Naive thymus-derived CD4-positive, alpha-beta T cell (primary cell): ENCODE measurements around the gene CCDC39. TPM values are rescaled to one million over a fixed set of nuclear protein-coding genes. Genes with fewer than 3 reads are reported as not detected.

Source experiments
- ATAC-seq: fragments of 150-1000 bp; cut with Tn5 transposase; 2 replicates; pipeline ENCODE4 v1.10.0; 2021; ENCODE audit warnings: mild to moderate bottlenecking, moderate library complexity
- CTCF ChIA-PET: fragments of 350-600 bp; sonication (Branson Sonifier 250); formaldehyde crosslinking; loops from one replicate; lab custom pipeline; 2021; ENCODE audit warnings: antibody characterized with exemption; lab: Charles Lee
- POLR2A ChIA-PET: fragments of 350-600 bp; sonication (Branson Sonifier 250); formaldehyde crosslinking; loops from one replicate; lab custom pipeline; 2021; ENCODE audit warnings: antibody characterized with exemption, inconsistent platforms; lab: Charles Lee
- DNase-seq, 9 donors: peaks; one replicate each; pipeline versions ENCODE4 v3.0.0 to v3.0.0-alpha.2; 2020 to 2022; ENCODE audit warnings: mixed read lengths in 1 of 9
- H3K27ac ChIP-seq: one replicate; pipeline ENCODE4 v1.7.0; 2013; ENCODE audit warnings: mild to moderate bottlenecking, low read depth, low read length, moderate library complexity
- H3K27me3 ChIP-seq, 2 donors: one replicate each; pipeline ENCODE4 v1.7.0; 2013; ENCODE audit warnings: low read length in 2 of 2, mild to moderate bottlenecking in 2 of 2, moderate library complexity in 2 of 2; ENCODE audit not compliant: control insufficient read depth in 2 of 2, insufficient read depth in 2 of 2
- H3K36me3 ChIP-seq, 3 experiments: 1 replicate in 2 of 3; 2 replicates in 1 of 3; pipeline ENCODE4 v1.7.0; 2013; ENCODE audit warnings: low read length in 3 of 3, mild to moderate bottlenecking in 3 of 3, moderate library complexity in 1 of 3; ENCODE audit not compliant: insufficient read depth in 3 of 3, control insufficient read depth in 2 of 3
- H3K4me1 ChIP-seq, 2 donors: one replicate each; pipeline ENCODE4 v1.7.0; 2013; ENCODE audit warnings: low read length in 2 of 2, mild to moderate bottlenecking in 2 of 2, moderate library complexity in 1 of 2; ENCODE audit not compliant: control insufficient read depth in 2 of 2, insufficient read depth in 2 of 2
- H3K4me3 ChIP-seq: 2 replicates; pipeline ENCODE4 v1.7.0; 2013; ENCODE audit warnings: mild to moderate bottlenecking, low read length
- H3K9me3 ChIP-seq, 3 experiments: 1 replicate in 2 of 3; 2 replicates in 1 of 3; pipeline ENCODE4 v1.7.0; 2013; ENCODE audit warnings: low read length in 3 of 3; ENCODE audit not compliant: control insufficient read depth in 2 of 3
- H3K27ac Mint-ChIP-seq, 9 donors: one replicate each; pipeline ENCODE4 v1.8.0; 2020 to 2022; ENCODE audit warnings: mixed read lengths in 9 of 9, mild to moderate bottlenecking in 8 of 9, moderate library complexity in 5 of 9, inconsistent platforms in 2 of 9
- H3K27me3 Mint-ChIP-seq, 5 donors: one replicate each; pipeline ENCODE4 v1.8.0; 2021 to 2022; ENCODE audit warnings: mixed read lengths in 5 of 5, mild to moderate bottlenecking in 1 of 5
- H3K36me3 Mint-ChIP-seq, 5 donors: one replicate each; pipeline ENCODE4 v1.8.0; 2020 to 2022; ENCODE audit warnings: mixed read lengths in 5 of 5, mild to moderate bottlenecking in 3 of 5, inconsistent platforms in 1 of 5
- H3K4me1 Mint-ChIP-seq, 7 donors: one replicate each; pipeline ENCODE4 v1.8.0; 2020 to 2022; ENCODE audit warnings: mixed read lengths in 7 of 7, mild to moderate bottlenecking in 3 of 7, inconsistent platforms in 1 of 7
- H3K4me3 Mint-ChIP-seq, 10 donors: one replicate each; pipeline ENCODE4 v1.8.0; 2020 to 2022; ENCODE audit warnings: mild to moderate bottlenecking in 10 of 10, mixed read lengths in 10 of 10, moderate library complexity in 6 of 10, inconsistent platforms in 2 of 10
- H3K9me3 Mint-ChIP-seq, 11 donors: one replicate each; pipeline ENCODE4 v1.8.0; 2020 to 2022; ENCODE audit warnings: mixed read lengths in 11 of 11, mild to moderate bottlenecking in 4 of 11, inconsistent platforms in 1 of 11, moderate library complexity in 1 of 11
- intact Hi-C, 2 donors: fragments of 100-400 bp; cut with micrococcal nuclease; formaldehyde crosslinking; loops; one replicate each; pipeline ENCODE4 v1.15.1; 2023
- polyA plus RNA-seq, 2 donors: library from polyadenylated mRNA; unstranded; fragments of 300-500 nt; fragmentation: Illumina TruSeq; gene quantifications; one replicate each; pipeline ENCODE4 v1.2.3, GENCODE V29; 2021
- total RNA-seq, 6 experiments: library from RNA in 5 of 6; stranded (reverse) in 5 of 6; gene quantifications; 1 replicate in 5 of 6; 2 replicates in 1 of 6; pipeline ENCODE4 v1.2.3 and lab custom pipeline; 2021 to 2026

CCDC39 gene
- total and polyA plus RNA-seq, 7 experiments from 2014 or later = not detected

DNA sequence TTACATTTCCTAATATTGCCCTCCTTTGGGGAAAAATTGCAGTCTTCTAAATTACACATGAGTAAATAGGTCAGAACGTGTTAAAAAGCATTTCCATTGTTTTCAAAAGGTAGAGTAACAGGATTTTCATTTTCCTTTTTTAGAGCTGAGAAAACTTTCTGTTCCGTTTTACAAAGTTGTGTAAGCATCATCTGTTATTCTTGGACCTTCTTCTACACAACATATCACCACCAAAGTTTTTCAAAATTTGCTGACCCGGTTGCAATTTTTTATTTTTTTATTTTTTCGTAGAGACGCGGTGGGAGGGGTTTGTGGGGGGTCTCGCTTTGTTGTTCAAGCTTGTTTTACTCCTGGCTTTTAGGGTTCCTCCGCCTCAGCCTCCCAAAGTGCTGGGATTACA lies 1.1 kb downstream of the CCDC39 start:
- Histone ChIP-seq H3K36me3 (no peaks in the 10 kb centered on the region), H3K9me3 (no peaks in the 10 kb centered on the region), H3K4me3 (no peak overlapping the region), H3K27ac (no peak overlapping the region), H3K4me1 (peaks cover 9 to 12% of the 10 kb centered on the region in 2 donors), H3K27me3 (peaks cover 0 to 3% of the 10 kb centered on the region in 2 donors)
- POLR2A ChIA-PET = interaction anchor here (1.5 kb wide), 1 partner anchor 76 kb away, joined by 5 read pairs; no protein-coding TSS in a partner anchor
- intact Hi-C loops = loop anchor here (5.0 kb wide), 4 partner anchors 76 to 1026 kb away; partner anchors contain the start of genes DNAJC19 (in 1 of the 2), FXR1 (in 1 of the 2), TTC14 (in 1 of the 2) and USP13 (in 1 of the 2)
- peaks cover 0 to 2% (median 0%) of the 10 kb centered on the region in 5 donors for H3K36me3 Mint-ChIP-seq
- CTCF ChIA-PET = interaction anchor here (0.6 to 1.6 kb wide), 3 partner anchors 10 to 256 kb away, joined by 3 to 5 read pairs (median 3); partner anchors contain the start of gene TTC14
- H3K9me3 Mint-ChIP-seq = peaks cover 0 to 12% (median 0%) of the 10 kb centered on the region in 11 donors
- peaks cover 14 to 25% (median 18%) of the 10 kb centered on the region in 7 donors for H3K4me1 Mint-ChIP-seq
- H3K27me3 Mint-ChIP-seq = peaks cover 45 to 58% (median 53%) of the 10 kb centered on the region in 5 donors
- no peak for ATAC-seq
- no peak overlapping the region for H3K27ac Mint-ChIP-seq
- no peak for DNase-seq
- peak overlapping the region in 8 of 10 donors; percentile 0 to 89 (median 84) for H3K4me3 Mint-ChIP-seq

DNA sequence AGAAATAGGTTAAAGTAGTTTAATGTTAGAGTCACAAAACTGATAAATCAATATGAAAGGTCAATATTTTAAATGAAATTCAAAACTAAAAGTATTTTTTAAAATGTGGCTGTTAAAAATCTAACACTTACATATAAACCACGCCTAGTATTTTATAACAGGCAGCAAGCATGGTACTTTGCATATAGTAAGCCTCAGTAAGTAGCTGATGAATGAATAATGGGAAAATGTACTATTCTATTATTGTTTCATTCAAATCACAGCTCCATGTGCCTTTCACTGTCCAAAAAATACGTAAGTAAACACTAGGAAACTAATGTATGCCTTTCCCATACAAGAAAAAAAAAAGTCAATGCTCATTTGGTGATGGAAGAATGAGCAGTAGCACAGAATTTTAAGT lies 17.8 kb downstream of the CCDC39 start:
- POLR2A ChIA-PET = no interaction called here
- Mint-ChIP-seq H3K4me1 (no peaks in the 10 kb centered on the region), H3K27ac (no peak overlapping the region), H3K9me3 (peaks cover 0 to 3% (median 0%) of the 10 kb centered on the region in 11 donors), H3K4me3 (no peak overlapping the region), H3K27me3 (peaks cover 6 to 20% (median 11%) of the 10 kb centered on the region in 5 donors), H3K36me3 (no peaks in the 10 kb centered on the region)
- intact Hi-C loops = no loop called here
- no peak overlapping the region for H3K27ac ChIP-seq
- H3K36me3 ChIP-seq = no peaks in the 10 kb centered on the region
- no peak overlapping the region for H3K4me3 ChIP-seq
- no peak for DNase-seq
- no peak for ATAC-seq
- no peaks in the 10 kb centered on the region for H3K9me3 ChIP-seq
- CTCF ChIA-PET = no interaction called here
- peaks cover 0 to 3% of the 10 kb centered on the region in 2 donors for H3K27me3 ChIP-seq
- H3K4me1 ChIP-seq = no peaks in the 10 kb centered on the region

DNA sequence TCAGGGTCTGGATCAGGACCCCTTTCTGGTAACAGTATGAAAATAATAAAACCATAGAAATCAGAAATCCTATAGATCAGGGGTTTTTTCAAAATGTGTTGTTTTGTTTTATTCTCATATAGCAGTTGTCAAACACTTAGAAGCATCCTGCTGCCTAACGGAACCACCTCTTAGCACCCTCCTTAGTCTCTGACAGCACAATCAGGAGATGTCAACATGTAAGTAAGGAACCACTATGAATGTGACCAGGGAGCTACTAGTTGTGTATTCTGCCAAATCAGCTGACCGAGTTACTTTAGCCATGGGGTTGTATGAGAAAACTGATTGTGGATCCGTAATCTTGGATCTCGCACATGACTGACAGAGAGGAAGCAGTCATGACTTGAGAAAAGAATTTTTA lies 22.2 kb downstream of the CCDC39 start:
- ATAC-seq (no peak), DNase-seq (no peak)
- intact Hi-C loops = no loop called here
- Histone ChIP-seq H3K27ac (no peak overlapping the region), H3K4me3 (no peak overlapping the region), H3K27me3 (peaks cover 0 to 3% of the 10 kb centered on the region in 2 donors), H3K36me3 (no peaks in the 10 kb centered on the region), H3K4me1 (no peaks in the 10 kb centered on the region), H3K9me3 (no peaks in the 10 kb centered on the region)
- Mint-ChIP-seq H3K27ac (no peak overlapping the region), H3K4me1 (no peaks in the 10 kb centered on the region), H3K36me3 (no peaks in the 10 kb centered on the region), H3K4me3 (no peak overlapping the region), H3K27me3 (peaks cover 13 to 40% (median 25%) of the 10 kb centered on the region in 5 donors), H3K9me3 (no peaks in the 10 kb centered on the region)
- CTCF ChIA-PET = no interaction called here
- POLR2A ChIA-PET = no interaction called here

DNA sequence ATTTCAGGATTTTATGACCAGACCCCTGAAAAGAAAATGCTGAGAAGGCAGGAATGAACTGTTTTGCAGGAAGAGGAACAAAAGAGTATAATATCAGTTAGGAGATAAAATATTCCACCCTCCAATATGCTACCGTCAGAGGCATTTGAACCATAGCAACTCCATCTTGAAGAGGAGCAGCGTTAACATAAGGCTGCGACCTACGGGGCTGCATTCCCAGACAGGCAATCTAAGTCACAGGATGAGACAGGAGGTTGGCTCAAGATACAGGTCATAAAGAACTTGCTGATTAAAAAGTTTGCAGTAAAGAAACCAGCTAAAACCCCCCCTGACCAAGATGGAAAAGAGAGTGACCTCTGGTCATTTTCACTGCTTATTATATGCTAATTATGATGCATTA lies 22.9 kb downstream of the CCDC39 start:
- Mint-ChIP-seq H3K27me3 (peaks cover 13 to 40% (median 25%) of the 10 kb centered on the region in 5 donors), H3K27ac (no peak overlapping the region), H3K4me3 (no peak overlapping the region), H3K9me3 (no peaks in the 10 kb centered on the region), H3K4me1 (no peaks in the 10 kb centered on the region), H3K36me3 (no peaks in the 10 kb centered on the region)
- H3K4me3 ChIP-seq = no peak overlapping the region
- H3K27me3 ChIP-seq = peaks cover 0 to 3% of the 10 kb centered on the region in 2 donors
- CTCF ChIA-PET = no interaction called here
- POLR2A ChIA-PET = no interaction called here
- no peaks in the 10 kb centered on the region for H3K4me1 ChIP-seq
- H3K27ac ChIP-seq = no peak overlapping the region
- no peaks in the 10 kb centered on the region for H3K36me3 ChIP-seq
- intact Hi-C loops = no loop called here
- DNase-seq (no peak), ATAC-seq (no peak)
- H3K9me3 ChIP-seq = no peaks in the 10 kb centered on the region

DNA sequence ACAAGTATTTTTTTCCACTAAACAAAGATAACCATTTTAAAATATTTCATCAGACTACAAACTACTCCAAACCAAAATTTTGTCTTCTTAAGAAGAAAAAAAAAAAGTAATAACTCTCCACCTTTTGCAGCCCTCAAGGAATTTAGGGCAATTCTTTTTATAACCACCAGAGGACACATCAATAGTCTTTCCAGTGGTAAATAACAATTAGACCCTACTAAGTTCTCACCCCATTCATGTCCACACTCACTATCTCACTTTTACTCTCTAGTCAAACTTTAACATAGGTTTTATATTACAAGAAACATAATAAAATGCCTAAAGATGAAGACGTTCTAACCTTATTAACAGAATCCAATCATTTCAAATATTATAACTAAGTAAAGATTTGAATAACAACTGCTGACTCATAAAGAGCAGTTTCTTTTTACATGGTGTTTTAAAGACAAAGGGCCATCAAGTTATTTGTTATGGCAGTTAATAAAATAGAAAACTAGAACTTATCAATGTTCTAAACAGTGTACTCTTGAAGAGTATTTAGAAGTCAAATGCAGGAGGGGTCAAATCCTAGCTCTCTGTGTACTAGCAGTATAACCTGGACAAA lies 33.0 kb downstream of the CCDC39 start:
- H3K4me1 ChIP-seq = no peaks in the 10 kb centered on the region
- H3K9me3 Mint-ChIP-seq = peaks cover 0 to 7% (median 0%) of the 10 kb centered on the region in 11 donors
- POLR2A ChIA-PET = no interaction called here
- H3K4me1 Mint-ChIP-seq = no peaks in the 10 kb centered on the region
- DNase-seq (no peak), ATAC-seq (no peak)
- H3K9me3 ChIP-seq = no peaks in the 10 kb centered on the region
- H3K4me3 ChIP-seq = no peak overlapping the region
- intact Hi-C loops = no loop called here
- H3K27me3 Mint-ChIP-seq = peaks cover 19 to 58% (median 39%) of the 10 kb centered on the region in 5 donors
- no peaks in the 10 kb centered on the region for H3K27me3 ChIP-seq
- no peak overlapping the region for H3K4me3 Mint-ChIP-seq
- H3K36me3 ChIP-seq = no peaks in the 10 kb centered on the region
- CTCF ChIA-PET = interaction anchor here (0.7 kb wide), 1 partner anchor 19 kb away, joined by 3 read pairs; no protein-coding TSS in a partner anchor
- no peaks in the 10 kb centered on the region for H3K36me3 Mint-ChIP-seq
- H3K27ac ChIP-seq = no peak overlapping the region
- no peak overlapping the region for H3K27ac Mint-ChIP-seq

DNA sequence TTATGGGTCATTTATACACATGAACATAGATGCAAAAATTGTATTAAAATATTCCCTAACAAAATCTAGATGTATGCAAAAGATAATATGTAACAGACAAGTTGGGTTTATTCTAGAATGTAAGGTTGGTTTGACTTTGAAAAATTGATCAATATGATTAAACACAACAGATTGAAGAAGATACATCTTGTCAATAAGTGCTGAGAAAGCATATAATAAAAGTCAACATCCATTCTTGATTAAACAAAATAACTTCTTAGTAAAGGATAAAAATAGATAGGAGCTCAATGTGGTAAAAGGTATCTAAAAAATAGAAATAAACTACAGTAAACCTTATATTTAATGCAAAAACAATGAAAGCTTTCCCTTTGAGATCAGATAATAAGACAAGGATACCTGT lies 38.3 kb downstream of the CCDC39 start:
- intact Hi-C loops = no loop called here
- Histone ChIP-seq H3K4me1 (no peaks in the 10 kb centered on the region), H3K36me3 (no peaks in the 10 kb centered on the region), H3K9me3 (no peaks in the 10 kb centered on the region), H3K27ac (no peak overlapping the region), H3K27me3 (peaks cover 5 to 6% of the 10 kb centered on the region in 2 donors), H3K4me3 (no peak overlapping the region)
- Mint-ChIP-seq H3K36me3 (no peaks in the 10 kb centered on the region), H3K27me3 (peaks cover 22 to 58% (median 48%) of the 10 kb centered on the region in 5 donors), H3K4me3 (no peak overlapping the region), H3K27ac (no peak overlapping the region), H3K4me1 (no peaks in the 10 kb centered on the region), H3K9me3 (peaks cover 0 to 2% (median 0%) of the 10 kb centered on the region in 11 donors)
- ChIA-PET POLR2A (no interaction called here), CTCF (no interaction called here)
- no peak for ATAC-seq
- DNase-seq = no peak

DNA sequence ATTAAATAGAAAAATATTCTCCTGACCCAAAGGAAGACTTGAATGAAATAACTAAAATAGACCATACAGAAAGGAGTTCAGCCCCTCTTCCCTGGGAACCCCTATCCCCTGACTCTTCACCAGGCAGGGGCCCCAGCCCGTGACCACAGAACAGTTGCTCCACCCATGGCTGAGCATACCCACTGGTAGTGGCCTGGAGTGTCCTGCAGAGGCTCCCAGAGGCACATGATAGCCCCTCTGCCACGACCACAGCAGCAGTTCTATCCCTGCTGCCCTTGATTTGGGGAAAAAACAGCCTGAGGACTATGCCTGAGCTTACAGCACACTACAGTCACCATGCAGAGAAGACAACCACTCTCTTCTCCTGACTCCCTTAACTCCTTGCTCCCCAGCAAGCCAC lies 45.6 kb downstream of the CCDC39 start:
- ChIA-PET POLR2A (no interaction called here), CTCF (no interaction called here)
- no peak overlapping the region for H3K4me3 ChIP-seq
- H3K36me3 Mint-ChIP-seq = no peaks in the 10 kb centered on the region
- DNase-seq (no peak), ATAC-seq (no peak)
- H3K27ac Mint-ChIP-seq = no peak overlapping the region
- intact Hi-C loops = no loop called here
- peaks cover 0 to 2% (median 0%) of the 10 kb centered on the region in 11 donors for H3K9me3 Mint-ChIP-seq
- no peaks in the 10 kb centered on the region for H3K4me1 ChIP-seq
- peaks cover 0 to 1% (median 0%) of the 10 kb centered on the region in 7 donors for H3K4me1 Mint-ChIP-seq
- no peak overlapping the region for H3K4me3 Mint-ChIP-seq
- H3K27ac ChIP-seq = no peak overlapping the region
- peaks cover 3 to 61% (median 52%) of the 10 kb centered on the region in 5 donors for H3K27me3 Mint-ChIP-seq
- no peaks in the 10 kb centered on the region for H3K9me3 ChIP-seq
- H3K27me3 ChIP-seq = peaks cover 1 to 6% of the 10 kb centered on the region in 2 donors
- no peaks in the 10 kb centered on the region for H3K36me3 ChIP-seq
